HepG2 (cell line): ENCODE data around the gene NAA38. TPM values are rescaled to one million over a fixed set of nuclear protein-coding genes. Genes with fewer than 3 reads are reported as not detected.
A peak's percentile ranks its signal among the peaks of the same experiment; 100 is the strongest.

Source experiments
- ARNT2 ChIP-seq: sonication (generic); formaldehyde crosslinking; IDR thresholded peaks from 2 replicates; pipeline ENCODE4 v1.8.0; 2022; ENCODE audit warnings: mild to moderate bottlenecking, low read depth, missing genetic modification reagents, moderate library complexity
- ASH2L ChIP-seq: fragments of 300-600, 200-600 bp; sonication (generic); IDR thresholded peaks from 2 replicates; pipeline ENCODE4 v1.7.0; 2017; ENCODE audit warnings: low read depth, mild to moderate bottlenecking, moderate library complexity, mixed read lengths, low read length; ENCODE audit not compliant: insufficient read length
- ATF7-NPFF ChIP-seq: sonication (generic); formaldehyde crosslinking; IDR thresholded peaks from 2 replicates; pipeline ENCODE4 v1.8.1; 2023; ENCODE audit warnings: mild to moderate bottlenecking, low read depth, missing genetic modification reagents, moderate library complexity
- FOXM1 ChIP-seq: sonication (generic); formaldehyde crosslinking; IDR thresholded peaks from 2 replicates; pipeline ENCODE4 v1.5.0; 2020; ENCODE audit warnings: missing genetic modification reagents
- FOXO1 ChIP-seq: sonication (generic); formaldehyde crosslinking; IDR thresholded peaks from 2 replicates; pipeline ENCODE4 v1.4.0; 2020; ENCODE audit warnings: missing genetic modification reagents
- HDAC1 ChIP-seq: sonication (generic); formaldehyde crosslinking; IDR thresholded peaks from 2 replicates; pipeline ENCODE4 v1.5.1; 2020; ENCODE audit warnings: mild to moderate bottlenecking, missing genetic modification reagents
- HOXA5 ChIP-seq: sonication (generic); formaldehyde crosslinking; IDR thresholded peaks from 2 replicates; pipeline ENCODE4 v1.4.0; 2020; ENCODE audit warnings: missing genetic modification reagents
- KAT7 ChIP-seq: IDR thresholded peaks from 2 replicates; pipeline ENCODE4 v1.6.1; 2018; ENCODE audit warnings: borderline replicate concordance, missing compliant biosample characterization
- KDM1A ChIP-seq: IDR thresholded peaks from 2 replicates; pipeline ENCODE4 v1.6.1; 2016; ENCODE audit warnings: missing compliant biosample characterization
- KLF13 ChIP-seq: sonication (generic); formaldehyde crosslinking; IDR thresholded peaks from 2 replicates; pipeline ENCODE4 v1.4.0; 2020; ENCODE audit warnings: mild to moderate bottlenecking, missing genetic modification reagents
- KLF9 ChIP-seq: IDR thresholded peaks from 2 replicates; pipeline ENCODE4 v1.6.1; 2016; ENCODE audit warnings: low read depth
- MLXIP ChIP-seq: sonication (generic); formaldehyde crosslinking; IDR thresholded peaks from 2 replicates; pipeline ENCODE4 v1.9.0; 2021; ENCODE audit warnings: missing genetic modification reagents, borderline replicate concordance
- NCOR1 ChIP-seq: fragments of 200-600 bp; sonication (generic); IDR thresholded peaks from 2 replicates; pipeline ENCODE4 v1.7.0; 2017; ENCODE audit warnings: antibody characterized with exemption, low read length, borderline replicate concordance
- NONO ChIP-seq, 2 experiments: fragments of 450-650 bp in 1 of 2; sonication (generic) in 1 of 2; formaldehyde crosslinking in 1 of 2; IDR thresholded peaks in 1 of 2; conservative IDR thresholded peaks in 1 of 2; 2 replicates each; pipeline versions ENCODE4 v1.6.1 to v1.8.0; 2017 to 2022; ENCODE audit warnings: mild to moderate bottlenecking in 1 of 2, missing genetic modification reagents in 1 of 2, moderate library complexity in 1 of 2
- RBAK ChIP-seq: sonication (generic); formaldehyde crosslinking; IDR thresholded peaks from 2 replicates; pipeline ENCODE4 v1.5.1; 2020; ENCODE audit warnings: mild to moderate bottlenecking, missing genetic modification reagents
- SMAD1 ChIP-seq: sonication (generic); formaldehyde crosslinking; IDR thresholded peaks from 2 replicates; pipeline ENCODE4 v1.4.0; 2020; ENCODE audit warnings: missing genetic modification reagents, low read depth, mild to moderate bottlenecking, borderline replicate concordance
- SOX5 ChIP-seq: IDR thresholded peaks from 2 replicates; pipeline ENCODE4 v1.6.1; 2016; ENCODE audit warnings: borderline replicate concordance
- SSRP1 ChIP-seq: IDR thresholded peaks from 2 replicates; pipeline ENCODE4 v1.6.1; 2016; ENCODE audit warnings: control low read depth
- ZBTB33 ChIP-seq: sonication (generic); formaldehyde crosslinking; IDR thresholded peaks from 2 replicates; pipeline ENCODE4 v1.4.0; 2020; ENCODE audit warnings: missing genetic modification reagents
- ZFP82 ChIP-seq: sonication (generic); formaldehyde crosslinking; IDR thresholded peaks from 2 replicates; pipeline ENCODE4 v1.5.1; 2020; ENCODE audit warnings: mild to moderate bottlenecking, missing genetic modification reagents, borderline replicate concordance
- ZNF253 ChIP-seq: sonication (generic); formaldehyde crosslinking; IDR thresholded peaks from 2 replicates; pipeline ENCODE4 v1.8.0; 2022; ENCODE audit warnings: mild to moderate bottlenecking, missing genetic modification reagents, borderline replicate concordance
- ZNF292 ChIP-seq: sonication (generic); formaldehyde crosslinking; IDR thresholded peaks from 2 replicates; pipeline ENCODE4 v1.8.1; 2022; ENCODE audit warnings: mild to moderate bottlenecking, low read depth, missing genetic modification reagents, borderline replicate concordance
- ZNF446 ChIP-seq: sonication (generic); formaldehyde crosslinking; IDR thresholded peaks from 2 replicates; pipeline ENCODE4 v1.5.0; 2020; ENCODE audit warnings: mild to moderate bottlenecking, missing genetic modification reagents
- ZNF484 ChIP-seq: sonication (generic); formaldehyde crosslinking; IDR thresholded peaks from 2 replicates; pipeline ENCODE4 v1.5.1; 2020; ENCODE audit warnings: mild to moderate bottlenecking, low read depth, missing genetic modification reagents, borderline replicate concordance
- ZNF572 ChIP-seq: sonication (generic); formaldehyde crosslinking; IDR thresholded peaks from 2 replicates; pipeline ENCODE4 v1.5.1; 2020; ENCODE audit warnings: mild to moderate bottlenecking, missing genetic modification reagents
- ZNF713 ChIP-seq: sonication (generic); formaldehyde crosslinking; IDR thresholded peaks from 2 replicates; pipeline ENCODE4 v1.4.0; 2020; ENCODE audit warnings: mild to moderate bottlenecking, missing genetic modification reagents
- ZNF850 ChIP-seq: sonication (generic); formaldehyde crosslinking; conservative IDR thresholded peaks from 2 replicates; pipeline ENCODE4 v1.9.0; 2021; ENCODE audit warnings: mild to moderate bottlenecking, missing genetic modification reagents
- polyA plus RNA-seq, 8 experiments: library from polyadenylated mRNA; depleted of rRNA in 3 of 8; stranded (reverse) in 7 of 8; unstranded in 1 of 8; fragments of >200 nt; fragmentation: Illumina TruSeq in 4 of 8; extraction: Trizol in 4 of 8; gene quantifications; 2 replicates each; pipeline versions ENCODE4 v1.2.1 to v1.2.3, GENCODE V29; 2011 to 2016; ENCODE audit warnings: low read depth in 4 of 8, missing spikeins in 1 of 8, mixed read lengths in 1 of 8; ENCODE audit not compliant: insufficient read depth in 1 of 8
- total RNA-seq, 5 experiments: library from RNA; depleted of rRNA; stranded (reverse); fragments of >200 nt; fragmentation: Illumina TruSeq; extraction: Trizol; gene quantifications; 2 replicates each; pipeline ENCODE4 v1.2.3, GENCODE V29; 2016; ENCODE audit warnings: low read depth in 1 of 5

NAA38 gene
- total and polyA plus RNA-seq, 2 of the 13 experiments (the other 11 are each of a cell fraction or from before 2014, with no cell fraction given) = 46.9 to 91.6 TPM

- TF ChIP-seq MLXIP (CRISPR knock-in tag) (no peak), NCOR1 (peak; percentile 28; the same call in 1 of the 2 replicates), ZNF850 (no peak), RBAK (CRISPR knock-in tag) (no peak), FOXO1 (CRISPR knock-in tag) (no peak), ASH2L (peak; percentile 69), ZNF253 (0 out of 2 replicates have a peak, but pooled peaks have one; percentile 21), FOXM1 (CRISPR knock-in tag) (no peak), ZBTB33 (CRISPR knock-in tag) (no peak), ZFP82 (CRISPR knock-in tag) (no peak), KLF9 (no peak), SOX5 (no peak), HOXA5 (CRISPR knock-in tag) (no peak), KDM1A (no peak), SSRP1 (no peak), KAT7 (no peak), ZNF484 (CRISPR knock-in tag) (no peak), HDAC1 (CRISPR knock-in tag) (peak; percentile 89), NONO (IDR thresholded peaks at IDR 0.05) (no peak), NONO (CRISPR knock-in tag; conservative IDR thresholded peaks at IDR 0.05) (no peak), SMAD1 (CRISPR knock-in tag) (no peak; the same call in 1 of the 2 replicates), ZNF292 (CRISPR knock-in tag) (0 out of 2 replicates have a peak, but pooled peaks have one; percentile 23), ZNF446 (CRISPR knock-in tag) (no peak), ARNT2 (CRISPR knock-in tag) (peak; percentile 77; the same call in 1 of the 2 replicates), ATF7-NPFF (0 out of 2 replicates have a peak, but pooled peaks have one; percentile 53), KLF13 (no peak), ZNF713 (CRISPR knock-in tag) (no peak), ZNF572 (CRISPR knock-in tag) (peak; percentile 64; the same call in 1 of the 2 replicates)
Measured at GRCh38 chr17:7857713-7858521, 558 bp upstream of the NAA38 start, which contains the start of gene CYB5D1 (continued).
